H1 (cell line): Measurements from ENCODE around the gene CDC42SE2. TPM values are rescaled to one million over a fixed set of nuclear protein-coding genes. Genes with fewer than 3 reads are reported as not detected.

Experiments
- CTCF ChIA-PET: fragments of 300-600 bp; sonication (Branson Sonifier 250); formaldehyde crosslinking; loops from one replicate; lab custom pipeline; 2021; ENCODE audit not compliant: partially characterized antibody; lab: Charles Lee
- POLR2A ChIA-PET: fragments of 300-600 bp; sonication (Branson Sonifier 250); formaldehyde crosslinking; loops from one replicate; lab custom pipeline; 2021; ENCODE audit warnings: inconsistent platforms; ENCODE audit not compliant: partially characterized antibody; lab: Charles Lee
- DNase-seq, 2 experiments: peaks; one replicate each; pipeline versions ENCODE4 v3.0.0 to v3.0.0-alpha.2; 2010 to 2022; ENCODE audit warnings: low spot score in 2 of 2, low read depth in 1 of 2, mixed read lengths in 1 of 2
- FAIRE-seq: peaks from 2 replicates; lab custom pipeline; 2011; peaks lifted over from hg19 to GRCh38; lab: Jason Lieb, UNC
- H2AFZ ChIP-seq: 2 replicates; pipeline ENCODE4 v1.8.1; 2012; ENCODE audit warnings: low read length, inconsistent platforms
- H2AK5ac ChIP-seq: 2 replicates; pipeline ENCODE4 v1.6.1; 2013; ENCODE audit warnings: low read depth, low read length
- H2BK120ac ChIP-seq: replicated peaks from 2 replicates; pipeline ENCODE3; 2013; ENCODE audit warnings: low read depth, low read length, inconsistent platforms
- H2BK12ac ChIP-seq: 2 replicates; pipeline ENCODE4 v1.6.1; 2013; ENCODE audit warnings: low read depth, low read length
- H2BK15ac ChIP-seq: 2 replicates; pipeline ENCODE4 v1.6.1; 2013; ENCODE audit warnings: low read length
- H2BK20ac ChIP-seq: 2 replicates; pipeline ENCODE4 v1.6.1; 2013; ENCODE audit warnings: low read length
- H2BK5ac ChIP-seq: 2 replicates; pipeline ENCODE4 v1.6.1; 2013; ENCODE audit warnings: low read depth, low read length
- H3K14ac ChIP-seq: 2 replicates; pipeline ENCODE4 v1.6.1; 2013; ENCODE audit warnings: inconsistent platforms; ENCODE audit not compliant: insufficient read length
- H3K18ac ChIP-seq: 2 replicates; pipeline ENCODE4 v1.6.1; 2013; ENCODE audit warnings: low read length; ENCODE audit errors: extremely low read depth
- H3K23ac ChIP-seq: 2 replicates; pipeline ENCODE4 v1.6.1; 2013; ENCODE audit warnings: inconsistent platforms; ENCODE audit not compliant: insufficient read length
- H3K23me2 ChIP-seq: 2 replicates; pipeline ENCODE4 v1.6.1; 2013; ENCODE audit warnings: low read depth, low read length
- H3K27ac ChIP-seq: 2 replicates; pipeline ENCODE4 v1.6.1; 2011; ENCODE audit warnings: low read depth, low read length, inconsistent platforms
- H3K27me3 ChIP-seq, 4 experiments: replicated peaks in 1 of 4; 1 replicate in 1 of 4; 2 replicates in 3 of 4; pipeline versions ENCODE4 v1.6.1 to v1.8.1; 2011 to 2013; ENCODE audit warnings: low read length in 3 of 4, mild to moderate bottlenecking in 3 of 4, inconsistent platforms in 2 of 4, mixed read lengths in 2 of 4, moderate library complexity in 1 of 4; ENCODE audit not compliant: control insufficient read depth in 3 of 4, insufficient read depth in 3 of 4; ENCODE audit errors: extremely low read depth in 1 of 4
- H3K36me3 ChIP-seq, 4 experiments: 2 replicates each; pipeline versions ENCODE4 v1.6.1 to v1.8.1; 2011 to 2013; ENCODE audit warnings: mild to moderate bottlenecking in 4 of 4, low read length in 3 of 4, moderate library complexity in 2 of 4, control low read depth in 1 of 4, inconsistent platforms in 1 of 4; ENCODE audit not compliant: insufficient read depth in 4 of 4, control insufficient read depth in 2 of 4
- H3K4ac ChIP-seq: replicated peaks from 2 replicates; pipeline ENCODE3; 2013; ENCODE audit warnings: low read length, low read depth, mixed read lengths, inconsistent platforms; ENCODE audit not compliant: insufficient read length
- H3K4me1 ChIP-seq, 4 experiments: replicated peaks in 1 of 4; 1 replicate in 1 of 4; 2 replicates in 3 of 4; pipeline versions ENCODE4 v1.6.1 to v1.8.1; 2011 to 2013; ENCODE audit warnings: low read length in 3 of 4, inconsistent platforms in 2 of 4, mixed read lengths in 1 of 4; ENCODE audit not compliant: insufficient read depth in 4 of 4, control insufficient read depth in 3 of 4
- H3K4me2 ChIP-seq, 2 experiments: 2 replicates each; pipeline versions ENCODE4 v1.6.1 to v1.8.1; 2011 to 2013; ENCODE audit warnings: low read depth in 2 of 2, low read length in 2 of 2, control low read depth in 1 of 2, inconsistent platforms in 1 of 2, mild to moderate bottlenecking in 1 of 2; ENCODE audit not compliant: insufficient read depth in 1 of 2
- H3K4me3 ChIP-seq, 4 experiments: fragments of 200-600, 300-600 bp in 1 of 4; sonication (generic), shearing (Covaris generic), sonication (Bioruptor Twin) in 1 of 4; 2 replicates each; pipeline versions ENCODE4 v1.5.1 to v1.8.1; 2011 to 2016; ENCODE audit warnings: low read length in 4 of 4, low read depth in 3 of 4, control low read depth in 2 of 4, inconsistent platforms in 2 of 4, mild to moderate bottlenecking in 2 of 4, mixed read lengths in 1 of 4, moderate library complexity in 1 of 4; ENCODE audit not compliant: insufficient read depth in 2 of 4; ENCODE audit errors: extremely low read depth in 1 of 4
- H3K56ac ChIP-seq: replicated peaks from 2 replicates; pipeline ENCODE3; 2013; ENCODE audit warnings: low read depth, mild to moderate bottlenecking, mixed read lengths, low read length, inconsistent platforms; ENCODE audit not compliant: insufficient read length
- H3K79me1 ChIP-seq: 2 replicates; pipeline ENCODE4 v1.6.1; 2013; ENCODE audit warnings: low read depth, low read length, control low read depth
- H3K79me2 ChIP-seq, 2 experiments: 2 replicates each; pipeline versions ENCODE4 v1.6.1 to v1.8.1; 2012 to 2013; ENCODE audit warnings: low read length in 2 of 2, mild to moderate bottlenecking in 2 of 2, inconsistent platforms in 1 of 2; ENCODE audit not compliant: insufficient read depth in 2 of 2, control insufficient read depth in 1 of 2
- H3K9ac ChIP-seq, 4 experiments: replicated peaks in 1 of 4; 1 replicate in 1 of 4; 2 replicates in 3 of 4; pipeline versions ENCODE4 v1.6.1 to v1.8.1; 2011 to 2013; ENCODE audit warnings: low read depth in 3 of 4, low read length in 3 of 4, control low read depth in 2 of 4, mild to moderate bottlenecking in 2 of 4, moderate library complexity in 2 of 4, inconsistent platforms in 1 of 4; ENCODE audit errors: extremely low read depth in 1 of 4
- H3K9me3 ChIP-seq, 2 experiments: 2 replicates each; pipeline versions ENCODE4 v1.6.1 to v1.8.1; 2012 to 2013; ENCODE audit warnings: mild to moderate bottlenecking in 2 of 2, moderate library complexity in 2 of 2, control low read depth in 1 of 2, inconsistent platforms in 1 of 2, low read depth in 1 of 2, low read length in 1 of 2, mixed read lengths in 1 of 2; ENCODE audit not compliant: insufficient read depth in 2 of 2
- H4K20me1 ChIP-seq, 2 experiments: replicated peaks in 1 of 2; 2 replicates each; pipeline versions ENCODE3 to v1.8.1; 2011 to 2013; ENCODE audit warnings: inconsistent platforms in 2 of 2, low read length in 2 of 2, mild to moderate bottlenecking in 1 of 2; ENCODE audit not compliant: insufficient read depth in 2 of 2, control insufficient read depth in 1 of 2
- H4K5ac ChIP-seq: 2 replicates; pipeline ENCODE4 v1.6.1; 2013; ENCODE audit warnings: low read length, low read depth, mixed read lengths, inconsistent platforms; ENCODE audit not compliant: insufficient read length
- H4K8ac ChIP-seq: 2 replicates; pipeline ENCODE4 v1.8.0; 2013; ENCODE audit warnings: mild to moderate bottlenecking, moderate library complexity, low read length, inconsistent platforms; ENCODE audit not compliant: insufficient read depth; ENCODE audit errors: extremely low read depth
- H4K91ac ChIP-seq: replicated peaks from 2 replicates; pipeline ENCODE3; 2013; ENCODE audit warnings: low read length, mixed read lengths, inconsistent platforms; ENCODE audit not compliant: insufficient read length
- CBX5 ChIP-seq: fragments of 300-800, 300-1000 bp; sonication (generic); IDR thresholded peaks from 2 replicates; pipeline ENCODE4 v1.7.1; 2016; ENCODE audit warnings: antibody characterized with exemption, low read length, low read depth
- FOSL1 ChIP-seq: IDR thresholded peaks from 2 replicates; pipeline ENCODE4 v1.6.1; 2011; ENCODE audit warnings: mild to moderate bottlenecking, low read depth, low read length, moderate library complexity; ENCODE audit not compliant: insufficient read depth
- HDAC6 ChIP-seq: IDR thresholded peaks from one replicate; pipeline ENCODE4 v1.7.1; 2012; ENCODE audit warnings: low read depth, mild to moderate bottlenecking, inconsistent platforms, low read length, moderate library complexity
- MAFK ChIP-seq: IDR thresholded peaks from 2 replicates; pipeline ENCODE4 v1.6.1; 2012; ENCODE audit warnings: low read depth, mild to moderate bottlenecking, improper control_type of control experiment, low read length
- NRF1 ChIP-seq: IDR thresholded peaks from 2 replicates; pipeline ENCODE4 v1.6.1; 2011; ENCODE audit warnings: mild to moderate bottlenecking, low read depth, low read length, improper control_type of control experiment
- RBBP5 ChIP-seq: IDR thresholded peaks from 2 replicates; pipeline ENCODE4 v1.7.1; 2012; ENCODE audit warnings: low read depth, mild to moderate bottlenecking, inconsistent platforms, low read length, moderate library complexity, borderline replicate concordance
- RFX5 ChIP-seq: IDR thresholded peaks from 2 replicates; pipeline ENCODE4 v1.6.1; 2011; ENCODE audit warnings: low read depth, low read length, improper control_type of control experiment, borderline replicate concordance
- RXRA ChIP-seq: IDR thresholded peaks from 2 replicates; pipeline ENCODE4 v1.6.1; 2011; ENCODE audit warnings: low read depth, mild to moderate bottlenecking, low read length, moderate library complexity; ENCODE audit not compliant: insufficient read depth
- SP1 ChIP-seq: IDR thresholded peaks from 2 replicates; pipeline ENCODE4 v1.6.1; 2011; ENCODE audit warnings: low read depth, low read length
- SP2 ChIP-seq: IDR thresholded peaks from 2 replicates; pipeline ENCODE4 v1.6.1; 2012; ENCODE audit warnings: mild to moderate bottlenecking, low read length, inconsistent platforms
- TAF1 ChIP-seq: IDR thresholded peaks from 2 replicates; pipeline ENCODE4 v1.6.1; 2011; ENCODE audit warnings: mild to moderate bottlenecking, low read depth, low read length
- TCF12 ChIP-seq: IDR thresholded peaks from 2 replicates; pipeline ENCODE4 v1.6.1; 2011; ENCODE audit warnings: low read depth, mild to moderate bottlenecking, low read length
- polyA plus RNA-seq, 7 experiments: library from polyadenylated mRNA; depleted of rRNA in 3 of 7; stranded (reverse) in 5 of 7; unstranded in 2 of 7; fragments of >200 nt in 5 of 7; fragments of 200-250 nt in 2 of 7; gene quantifications; 1 replicate in 5 of 7; 2 replicates in 1 of 7; 4 replicates in 1 of 7; pipeline versions ENCODE4 v1.2.1 to v1.2.3, GENCODE V29; 2011 to 2013; ENCODE audit warnings: missing spikeins in 2 of 7, mixed read lengths in 2 of 7
- total RNA-seq: library from RNA; stranded (reverse); fragmentation: NEBNext Ultra II Directional; extraction: Animal tissue kit (Norgen Biotek cat#: 25700); gene quantifications from 2 replicates; pipeline ENCODE4 v1.2.1, GENCODE V29; 2021
- TF ChIP-seq, protein P1 (sequence below): IDR thresholded peaks from 2 replicates; pipeline ENCODE4 v1.6.1; 2012; ENCODE audit warnings: inconsistent platforms

CDC42SE2 gene
- total and polyA plus RNA-seq, 2 of the 8 experiments (the other 6 are each of a cell fraction or from before 2014, with no cell fraction given) = 16.7 to 30.8 TPM

DNA sequence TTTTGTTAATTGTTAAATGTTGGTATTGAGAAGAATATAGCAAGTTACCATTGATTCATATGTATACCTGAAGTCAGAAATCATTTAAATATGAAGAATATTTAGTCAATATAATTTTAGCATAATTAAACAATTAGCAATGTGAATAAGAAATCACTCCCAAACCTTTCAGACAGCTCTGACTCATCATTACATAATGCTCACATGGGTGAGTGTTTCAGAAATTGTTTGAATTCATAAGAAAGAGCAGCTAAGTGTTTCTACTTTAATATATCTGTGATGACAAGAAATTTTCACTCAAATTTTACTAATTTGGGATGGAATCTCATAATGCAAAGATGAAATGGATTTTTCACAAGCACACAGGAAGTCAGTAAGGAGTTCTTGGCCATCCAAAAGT, 42.0 kb upstream of the CDC42SE2 start:
- Histone ChIP-seq H3K27ac (no peak overlapping the region), H3K18ac (no peak overlapping the region), H4K20me1 (no peaks in the 10 kb centered on the region), H2BK12ac (no peak overlapping the region), H3K56ac (no peak overlapping the region), H3K4me2 (no peak overlapping the region), H2BK120ac (no peak overlapping the region), H2BK5ac (no peak overlapping the region), H3K4ac (no peak overlapping the region), H3K23ac (no peak overlapping the region), H2AK5ac (no peak overlapping the region), H3K9me3 (no peaks in the 10 kb centered on the region), H3K27me3 (no peaks in the 10 kb centered on the region; a peak in 1 of 7 replicates), H3K4me1 (no peaks in the 10 kb centered on the region), H4K8ac (no peak overlapping the region), H2BK20ac (no peak overlapping the region), H3K23me2 (no peaks in the 10 kb centered on the region), H3K79me1 (no peaks in the 10 kb centered on the region), H3K36me3 (no peaks in the 10 kb centered on the region), H2AFZ (no peak overlapping the region), H3K9ac (no peak overlapping the region), H3K79me2 (no peaks in the 10 kb centered on the region), H3K4me3 (no peak overlapping the region), H4K5ac (no peak overlapping the region), H3K14ac (no peak overlapping the region), H4K91ac (no peak overlapping the region), H2BK15ac (no peak overlapping the region)
- FAIRE-seq (no peak), DNase-seq (no peak)
- no peak for TF ChIP-seq CBX5
- TF ChIP-seq SP1 = no peak
- TF ChIP-seq TAF1 = no peak
- TF ChIP-seq RXRA = no peak
- no peak for TF ChIP-seq RFX5
- TF ChIP-seq MAFK = no peak
- TF ChIP-seq NRF1 = no peak
- TF ChIP-seq TCF12 = no peak
- TF ChIP-seq SP2 = no peak
- TF ChIP-seq FOSL1 = no peak
- TF ChIP-seq HDAC6 = no peak
- TF ChIP-seq RBBP5 = no peak
- TF ChIP-seq, protein P1, sequence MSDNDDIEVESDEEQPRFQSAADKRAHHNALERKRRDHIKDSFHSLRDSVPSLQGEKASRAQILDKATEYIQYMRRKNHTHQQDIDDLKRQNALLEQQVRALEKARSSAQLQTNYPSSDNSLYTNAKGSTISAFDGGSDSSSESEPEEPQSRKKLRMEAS = no peak
- POLR2A ChIA-PET = no interaction called here
- CTCF ChIA-PET = interaction anchor here (0.9 kb wide), 1 partner anchor 160 kb away, joined by 6 read pairs; no protein-coding TSS in a partner anchor
